Epidermal melanocyte (primary cell): Measurements from ENCODE around the gene CBX6.

Source experiments
- DNase-seq: peaks from one replicate; pipeline ENCODE4 v3.0.0; 2011; ENCODE audit warnings: low spot score; ENCODE audit not compliant: insufficient read length

The CBX6 gene

GRCh38 chr22:38873469-38874411 lies 1.7 kb upstream of the CBX6 start:
- DNase-seq: no peak

- DNase-seq: peak; percentile 54
Measured at GRCh38 chr22:38872831-38873248, 824 bp upstream of the CBX6 start.

GRCh38 chr22:38871360-38872171 lies 450 bp downstream of the CBX6 start:
- no peak for DNase-seq

- no peak for DNase-seq
Measured at GRCh38 chr22:38870791-38871359, 1.1 kb downstream of the CBX6 start.

- peak; percentile 78 for DNase-seq
Measured at GRCh38 chr22:38870312-38870741, 1.7 kb downstream of the CBX6 start.

GRCh38 chr22:38869663-38870062 lies 2.4 kb downstream of the CBX6 start:
- no peak for DNase-seq

GRCh38 chr22:38868886-38869381 lies 3.1 kb downstream of the CBX6 start:
- peak; percentile 91 for DNase-seq

GRCh38 chr22:38868286-38868721 lies 3.7 kb downstream of the CBX6 start:
- no peak for DNase-seq

- no peak for DNase-seq
Measured at GRCh38 chr22:38867471-38868285, 4.3 kb downstream of the CBX6 start.

GRCh38 chr22:38867124-38867455 lies 4.9 kb downstream of the CBX6 start:
- DNase-seq: no peak

- DNase-seq: no peak
Measured at GRCh38 chr22:38866399-38867123, 5.5 kb downstream of the CBX6 start.

GRCh38 chr22:38866024-38866398 lies 6.0 kb downstream of the CBX6 start:
- DNase-seq: no peak

GRCh38 chr22:38865201-38866023 lies 6.6 kb downstream of the CBX6 start:
- DNase-seq: no peak

- DNase-seq: no peak
Measured at GRCh38 chr22:38864361-38865191, 7.4 kb downstream of the CBX6 start.

- no peak for DNase-seq
Measured at GRCh38 chr22:38863531-38864131, 8.4 kb downstream of the CBX6 start.

GRCh38 chr22:38862375-38863329 lies 9.4 kb downstream of the CBX6 start:
- no peak for DNase-seq

- no peak for DNase-seq
Measured at GRCh38 chr22:38861927-38862326, 10.1 kb downstream of the CBX6 start.
